Dermis blood vessel endothelial cell (primary cell): ENCODE results near the gene DNAJC18. TPM values are rescaled to one million over a fixed set of nuclear protein-coding genes. Genes with fewer than 3 reads are reported as not detected.

Experiments
- DNase-seq: peaks from one replicate; pipeline ENCODE4 v3.0.0; 2010
- total RNA-seq: library from RNA; depleted of rRNA; stranded (reverse); fragments of >200 nt; gene quantifications from 2 replicates; pipeline ENCODE4 v1.2.3, GENCODE V29; 2014

Gene DNAJC18
- total RNA-seq, 1 donor from 2014 or later: 9.0 TPM

GRCh38 chr5:139360384-139360783 is 78.9 kb downstream of the DNAJC18 start:
- no peak for DNase-seq

Other genes with a start within 250 kb of the DNAJC18 start
- gene SIL1, start 241.2 kb downstream of the DNAJC18 start, total RNA-seq: 50.3 and 58.0 TPM in 2 replicates
- 301 and 445 TPM in 2 replicates for gene MATR3, start 145.8 kb downstream of the DNAJC18 start, total RNA-seq
- 110 and 137 TPM in 2 replicates for gene PAIP2, start 97.7 kb downstream of the DNAJC18 start, total RNA-seq
- gene SLC23A1, start 56.2 kb downstream of the DNAJC18 start, total RNA-seq: not detected in 2 replicates
- gene MZB1, start 49.6 kb downstream of the DNAJC18 start, total RNA-seq: 0.14 TPM in 1 of 2 replicates, not detected in the other
- gene PROB1, start 44.4 kb downstream of the DNAJC18 start, total RNA-seq: 6.1 and 9.2 TPM in 2 replicates
- 8.0 and 10.0 TPM in 2 replicates for gene SPATA24, start 35.4 kb downstream of the DNAJC18 start, total RNA-seq
- gene ECSCR, start 23.2 kb upstream of the DNAJC18 start, total RNA-seq: 404 and 423 TPM in 2 replicates
- gene SMIM33, start 31.5 kb upstream of the DNAJC18 start, total RNA-seq: not detected in 2 replicates
- 36.9 and 69.6 TPM in 2 replicates for gene STING1, start 43.2 kb upstream of the DNAJC18 start, total RNA-seq
- 68.5 and 71.6 TPM in 2 replicates for gene UBE2D2, start 121.8 kb upstream of the DNAJC18 start, total RNA-seq
- 29.6 and 36.1 TPM in 2 replicates for gene CXXC5, start 208.8 kb upstream of the DNAJC18 start, total RNA-seq